ENCODE data around the gene TBX4.

DNA sequence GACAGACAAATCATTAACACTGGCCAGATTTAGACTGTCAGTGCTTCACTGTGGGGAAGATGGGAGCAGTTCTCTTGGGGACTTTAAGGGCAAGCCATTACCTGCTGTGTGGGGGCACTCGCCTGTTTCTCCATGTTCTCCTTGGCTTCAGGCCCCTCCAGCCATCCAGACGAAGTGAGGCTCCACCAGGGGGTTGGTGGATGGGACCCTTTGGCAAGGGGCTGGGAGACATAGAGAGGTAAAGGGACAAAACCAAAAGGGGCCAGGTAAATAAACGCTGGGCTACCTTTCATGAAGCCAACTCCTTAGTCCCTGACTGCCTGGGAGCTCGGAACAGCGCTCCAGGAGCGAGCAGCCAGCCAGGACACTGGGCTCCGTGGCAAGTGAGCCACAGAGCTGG, 14.0 kb downstream of the TBX4 start:
- TF ChIP-seq, protein P1, sequence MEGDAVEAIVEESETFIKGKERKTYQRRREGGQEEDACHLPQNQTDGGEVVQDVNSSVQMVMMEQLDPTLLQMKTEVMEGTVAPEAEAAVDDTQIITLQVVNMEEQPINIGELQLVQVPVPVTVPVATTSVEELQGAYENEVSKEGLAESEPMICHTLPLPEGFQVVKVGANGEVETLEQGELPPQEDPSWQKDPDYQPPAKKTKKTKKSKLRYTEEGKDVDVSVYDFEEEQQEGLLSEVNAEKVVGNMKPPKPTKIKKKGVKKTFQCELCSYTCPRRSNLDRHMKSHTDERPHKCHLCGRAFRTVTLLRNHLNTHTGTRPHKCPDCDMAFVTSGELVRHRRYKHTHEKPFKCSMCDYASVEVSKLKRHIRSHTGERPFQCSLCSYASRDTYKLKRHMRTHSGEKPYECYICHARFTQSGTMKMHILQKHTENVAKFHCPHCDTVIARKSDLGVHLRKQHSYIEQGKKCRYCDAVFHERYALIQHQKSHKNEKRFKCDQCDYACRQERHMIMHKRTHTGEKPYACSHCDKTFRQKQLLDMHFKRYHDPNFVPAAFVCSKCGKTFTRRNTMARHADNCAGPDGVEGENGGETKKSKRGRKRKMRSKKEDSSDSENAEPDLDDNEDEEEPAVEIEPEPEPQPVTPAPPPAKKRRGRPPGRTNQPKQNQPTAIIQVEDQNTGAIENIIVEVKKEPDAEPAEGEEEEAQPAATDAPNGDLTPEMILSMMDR (conservative IDR thresholded peaks at IDR 0.05; ENCODE audit: low read length): no peak
- TF ChIP-seq EZH2phosphoT487 (IDR thresholded peaks at IDR 0.05; ENCODE audit: borderline replicate concordance): no peak
